ENCODE results near the gene DNM2. TPM values are rescaled to one million over a fixed set of nuclear protein-coding genes. Genes with fewer than 3 reads are reported as not detected.

The DNM2 gene
- total RNA-seq, 1 experiment from 2014 or later, result 131 TPM

GRCh38 chr19:10878253-10878652 lies 160.4 kb downstream of the DNM2 start:
- TF ChIP-seq AR (CRISPR knock-in tag; IDR thresholded peaks at IDR 0.05) (no peak), EMX1 (CRISPR knock-in tag; IDR thresholded peaks at IDR 0.05) (0 out of 2 replicates have a peak, but pooled peaks have one; percentile 14), HMGA2 (CRISPR knock-in tag; IDR thresholded peaks at IDR 0.05) (no peak)
- Mint-ChIP-seq H3K4me1 (peaks cover 51% of the 10 kb centered on the region), H3K9me3 (no peaks in the 10 kb centered on the region), H3K27me3 (ENCODE audit: low read depth) (no peaks in the 10 kb centered on the region; the same call in 1 of the 2 replicates), H3K4me3 (no peak overlapping the region), H3K36me3 (0 out of 2 replicates have a peak, but pooled peaks cover 7% of the 10 kb centered on the region), H3K27ac (peak overlapping the region; percentile 96)
- ChIA-PET CTCF (interaction anchor here (0.7 to 1.0 kb wide), 2 partner anchors 14 to 20 kb away, joined by 4 read pairs; no protein-coding TSS in a partner anchor), POLR2A (interaction anchor here (2.2 kb wide), 1 partner anchor 10 kb away, joined by 9 read pairs; no protein-coding TSS in a partner anchor)
- DNase-seq (ENCODE audit: low spot score) (no peak), ATAC-seq (no peak)

Small RNAs within 50 kb of the gene (microRNA-seq; reads per million reads assigned to microRNA genes)
- gene MIR199A1 (ENCODE audit: borderline number of aligned reads) (not detected), gene MIR4748 (ENCODE audit: borderline number of aligned reads) (not detected), gene MIR638 (ENCODE audit: borderline number of aligned reads) (not detected), gene MIR6793 (ENCODE audit: borderline number of aligned reads) (not detected)

Other genes starting within 250 kb of the DNM2 start
- gene KEAP1, start 214.7 kb upstream of the DNM2 start, total RNA-seq (2021), result 65.1 to 74.9 TPM (median 68.7 TPM) in 3 replicates
- 3.8 to 5.4 TPM (median 4.1 TPM) in 3 replicates for gene S1PR5, start 200.6 kb upstream of the DNM2 start, total RNA-seq (2021)
- gene ATG4D, start 174.2 kb upstream of the DNM2 start, total RNA-seq (2021), result 50.3 to 59.4 TPM (median 53.8 TPM) in 3 replicates
- gene KRI1, start 152.1 kb upstream of the DNM2 start, total RNA-seq (2021), result 43.6 to 50.9 TPM (median 49.3 TPM) in 3 replicates
- gene CDKN2D, start 149.1 kb upstream of the DNM2 start, total RNA-seq (2021), result 2.1 to 3.3 TPM (median 2.5 TPM) in 3 replicates
- gene AP1M2, start 130.8 kb upstream of the DNM2 start, total RNA-seq (2021), result 127 to 176 TPM (median 174 TPM) in 3 replicates
- gene SLC44A2, start 92.5 kb upstream of the DNM2 start, total RNA-seq (2021), result 102 to 111 TPM (median 109 TPM) in 3 replicates
- gene ILF3, start 63.7 kb upstream of the DNM2 start, total RNA-seq (2021), result 626 to 659 TPM (median 656 TPM) in 3 replicates
- gene QTRT1, start 16.6 kb upstream of the DNM2 start, total RNA-seq (2021), result 67.6 to 72.6 TPM (median 69.6 TPM) in 3 replicates
- 28.5 to 40.9 TPM (median 40.6 TPM) in 3 replicates for gene TMED1, start 118.1 kb downstream of the DNM2 start, total RNA-seq (2021)
- 0.23 TPM in 1 of 3 replicates, not detected in the others for gene C19orf38, start 130.3 kb downstream of the DNM2 start, total RNA-seq (2021)
- gene CARM1, start 153.5 kb downstream of the DNM2 start, total RNA-seq (2021), result 125 to 126 TPM (median 126 TPM) in 3 replicates
- gene YIPF2, start 210.6 kb downstream of the DNM2 start, total RNA-seq (2021), result 63.3 to 65.5 TPM (median 64.4 TPM) in 3 replicates
- gene TIMM29, start 210.7 kb downstream of the DNM2 start, total RNA-seq (2021), result 30.0 to 33.8 TPM (median 32.0 TPM) in 3 replicates
- 268 to 295 TPM (median 284 TPM) in 3 replicates for gene SMARCA4, start 243.0 kb downstream of the DNM2 start, total RNA-seq (2021)

Measured in WTC11 (cell line).